A549 (cell line): ENCODE data around the gene UVRAG. TPM values are rescaled to one million over a fixed set of nuclear protein-coding genes. Genes with fewer than 3 reads are reported as not detected.
A peak's percentile ranks its signal among the peaks of the same experiment; 100 is the strongest.

Experiments used
- ATAC-seq, 2 experiments: fragments of 200-7000 bp in 1 of 2; fragments of >200 bp in 1 of 2; cut with Nextera tagmentation in 1 of 2; cut with Tn5 transposase in 1 of 2; 3 replicates each; pipeline versions ENCODE4 v1.8.0 to v1.9.1; 2018 to 2020; ENCODE audit warnings: mild to moderate bottlenecking in 1 of 2, moderate library complexity in 1 of 2
- CTCF ChIA-PET: fragments of 300-600 bp; sonication (Branson Sonifier 250); formaldehyde crosslinking; extraction: SDS; loops from one replicate; lab custom pipeline; 2021; ENCODE audit warnings: antibody characterized with exemption, inconsistent platforms; lab: Yijun Ruan, JAX
- POLR2A ChIA-PET: fragments of 350-600 bp; formaldehyde crosslinking; extraction: SDS; loops from one replicate; lab custom pipeline; 2021; ENCODE audit warnings: antibody characterized with exemption, inconsistent platforms; lab: Yijun Ruan, JAX
- DNase-seq, 2 experiments: peaks; one replicate each; pipeline versions ENCODE4 v3.0.0 to v3.0.0-alpha.2; 2011 to 2016; ENCODE audit warnings: low read depth in 1 of 2, low spot score in 1 of 2
- FAIRE-seq: peaks from 2 replicates; lab custom pipeline; 2011; peaks lifted over from hg19 to GRCh38; lab: Jason Lieb, UNC
- H3K27ac ChIP-seq, 2 experiments: fragments of >200 bp; sonication (Bioruptor Twin); formaldehyde crosslinking; 3 replicates each; pipeline ENCODE4 v1.5.1; 2016 to 2017
- H3K4me1 ChIP-seq: fragments of >200 bp; sonication (Bioruptor Twin); formaldehyde crosslinking; 3 replicates; pipeline ENCODE4 v1.6.1; 2016
- H3K4me2 ChIP-seq: fragments of >200 bp; sonication (Bioruptor Twin); formaldehyde crosslinking; 3 replicates; pipeline ENCODE4 v1.6.1; 2016
- H3K4me3 ChIP-seq: fragments of >200 bp; sonication (Bioruptor Twin); formaldehyde crosslinking; 3 replicates; pipeline ENCODE4 v1.5.1; 2016
- H3K9me3 ChIP-seq: fragments of >200 bp; sonication (Bioruptor Twin); formaldehyde crosslinking; 3 replicates; pipeline ENCODE4 v1.6.1; 2016
- BCL3 ChIP-seq: fragments of >200 bp; sonication (Bioruptor Twin); formaldehyde crosslinking; IDR thresholded peaks from 3 replicates; pipeline ENCODE4 v1.6.1; 2016
- BHLHE40 ChIP-seq: IDR thresholded peaks from 2 replicates; pipeline ENCODE4 v1.6.1; 2012; ENCODE audit warnings: low read depth, low read length, inconsistent platforms
- CBX2 ChIP-seq: fragments of 200-600 bp; sonication (generic); IDR thresholded peaks from 2 replicates; pipeline ENCODE4 v1.6.1; 2016; ENCODE audit warnings: low read depth, mild to moderate bottlenecking, borderline replicate concordance
- CEBPB ChIP-seq, 2 experiments: fragments of >200 bp in 1 of 2; sonication (Bioruptor Twin) in 1 of 2; formaldehyde crosslinking in 1 of 2; IDR thresholded peaks; 2 replicates each; pipeline ENCODE4 v1.6.1; 2012 to 2016
- EHF ChIP-seq: fragments of 250-450 bp; sonication (Bioruptor Pico); IDR thresholded peaks from 2 replicates; pipeline ENCODE4 v1.5.0; 2020; ENCODE audit warnings: mild to moderate bottlenecking
- EHMT2 ChIP-seq: fragments of 200-600 bp; sonication (generic); IDR thresholded peaks from 2 replicates; pipeline ENCODE4 v1.6.1; 2016; ENCODE audit warnings: antibody characterized with exemption, low read depth, mild to moderate bottlenecking, moderate library complexity
- EP300 ChIP-seq, 2 experiments: fragments of >200 bp; sonication (Bioruptor Twin); formaldehyde crosslinking; IDR thresholded peaks; 2 replicates in 1 of 2; 3 replicates in 1 of 2; pipeline ENCODE4 v1.6.1; 2016 to 2017
- FOSB ChIP-seq: fragments of 250-450 bp; sonication (Bioruptor Pico); IDR thresholded peaks from 2 replicates; pipeline ENCODE4 v1.5.0; 2020; ENCODE audit warnings: mild to moderate bottlenecking, moderate library complexity
- FOSL2 ChIP-seq, 2 experiments: fragments of 450-650 bp in 1 of 2; fragments of >200 bp in 1 of 2; sonication (Bioruptor Twin) in 1 of 2; formaldehyde crosslinking; IDR thresholded peaks; 2 replicates each; pipeline versions ENCODE4 v1.5.0 to v1.6.1; 2016 to 2020; ENCODE audit warnings: mild to moderate bottlenecking in 1 of 2, moderate library complexity in 1 of 2
- FOXS1 ChIP-seq: fragments of 250-450 bp; sonication (Bioruptor Pico); IDR thresholded peaks from 2 replicates; pipeline ENCODE4 v1.5.0; 2020; ENCODE audit warnings: mild to moderate bottlenecking, moderate library complexity
- GATA3 ChIP-seq: IDR thresholded peaks from 2 replicates; pipeline ENCODE4 v1.6.1; 2012; ENCODE audit warnings: borderline replicate concordance
- HDAC2 ChIP-seq: fragments of 200-600 bp; sonication (generic); IDR thresholded peaks from 2 replicates; pipeline ENCODE4 v1.6.1; 2016
- HOXB13 ChIP-seq: fragments of 250-450 bp; sonication (Bioruptor Pico); IDR thresholded peaks from 2 replicates; pipeline ENCODE4 v1.5.0; 2020; ENCODE audit warnings: low read depth, mild to moderate bottlenecking, moderate library complexity
- HOXB5 ChIP-seq: fragments of 250-450 bp; sonication (Bioruptor Pico); IDR thresholded peaks from 2 replicates; pipeline ENCODE4 v1.5.0; 2020; ENCODE audit warnings: mild to moderate bottlenecking, moderate library complexity
- JUN ChIP-seq, 2 experiments: fragments of >200 bp; sonication (Bioruptor Twin); formaldehyde crosslinking; IDR thresholded peaks; 2 replicates in 1 of 2; 3 replicates in 1 of 2; pipeline ENCODE4 v1.6.1; 2016 to 2017
- JUNB ChIP-seq: fragments of >200 bp; sonication (Bioruptor Twin); formaldehyde crosslinking; IDR thresholded peaks from 2 replicates; pipeline ENCODE4 v1.6.1; 2016
- KDM1A ChIP-seq: fragments of 200-600 bp; sonication (generic); IDR thresholded peaks from 2 replicates; pipeline ENCODE4 v1.6.1; 2016; ENCODE audit warnings: low read depth, mild to moderate bottlenecking
- KDM5A ChIP-seq: fragments of 200-600 bp; sonication (generic); IDR thresholded peaks from 2 replicates; pipeline ENCODE4 v1.6.1; 2016; ENCODE audit warnings: antibody characterized with exemption, mild to moderate bottlenecking
- MAFK ChIP-seq: fragments of 450-650 bp; IDR thresholded peaks from 2 replicates; pipeline ENCODE4 v1.6.1; 2014; ENCODE audit not compliant: partially characterized antibody
- MAX ChIP-seq: IDR thresholded peaks from 2 replicates; pipeline ENCODE4 v1.6.1; 2012
- MAZ ChIP-seq: fragments of 150-350 bp; IDR thresholded peaks from 2 replicates; pipeline ENCODE4 v1.6.1; 2014; ENCODE audit warnings: antibody characterized with exemption, low read depth, low read length, borderline replicate concordance
- MYC ChIP-seq: IDR thresholded peaks from 2 replicates; pipeline ENCODE4 v1.6.1; 2012; ENCODE audit warnings: mild to moderate bottlenecking, inconsistent platforms, low read length, improper control_type of control experiment, borderline replicate concordance
- NPAS2 ChIP-seq: fragments of 250-450 bp; sonication (Bioruptor Pico); IDR thresholded peaks from 2 replicates; pipeline ENCODE4 v1.8.0; 2022; ENCODE audit warnings: mild to moderate bottlenecking, moderate library complexity, borderline replicate concordance
- RAD21 ChIP-seq, 2 experiments: fragments of >200 bp in 1 of 2; sonication (Bioruptor Twin) in 1 of 2; formaldehyde crosslinking in 1 of 2; IDR thresholded peaks in 1 of 2; conservative IDR thresholded peaks in 1 of 2; 2 replicates in 1 of 2; 3 replicates in 1 of 2; pipeline ENCODE4 v1.6.1; 2012 to 2018; ENCODE audit warnings: inconsistent platforms in 1 of 2
- RARB ChIP-seq: fragments of 250-450 bp; sonication (Bioruptor Pico); IDR thresholded peaks from 2 replicates; pipeline ENCODE4 v1.8.0; 2021; ENCODE audit warnings: mild to moderate bottlenecking, moderate library complexity
- RCOR1 ChIP-seq: fragments of 150-350 bp; IDR thresholded peaks from 2 replicates; pipeline ENCODE4 v1.6.1; 2014; ENCODE audit warnings: antibody characterized with exemption, low read length, low read depth
- RNF2 ChIP-seq: fragments of 200-600 bp; sonication (generic); IDR thresholded peaks from 2 replicates; pipeline ENCODE4 v1.6.1; 2016; ENCODE audit warnings: low read depth, mild to moderate bottlenecking, antibody characterized with exemption, moderate library complexity, borderline replicate concordance
- SREBF2 ChIP-seq: fragments of 450-650 bp; IDR thresholded peaks from 2 replicates; pipeline ENCODE4 v1.6.1; 2014; ENCODE audit warnings: mild to moderate bottlenecking, moderate library complexity
- ZC3H11A ChIP-seq: fragments of 450-650 bp; IDR thresholded peaks from 2 replicates; pipeline ENCODE4 v1.6.1; 2014; ENCODE audit warnings: antibody characterized with exemption, mild to moderate bottlenecking
- ZFP36 ChIP-seq: fragments of 450-650 bp; IDR thresholded peaks from 2 replicates; pipeline ENCODE4 v1.6.1; 2014; ENCODE audit warnings: borderline replicate concordance; ENCODE audit not compliant: partially characterized antibody
- WGBS: methylation state at CpG from one replicate; pipeline ENCODE4 v1.1.6; 2017; ENCODE audit errors: missing lambda C conversion rate; 5-methylcytosine and 5-hydroxymethylcytosine counted together
- polyA plus RNA-seq, 4 experiments: library from polyadenylated mRNA; depleted of rRNA in 3 of 4; stranded (reverse); fragments of >200 nt; fragmentation: RNase III in 1 of 4; extraction: RNeasy Plus Mini Kit Qiagen cat#74134 plus additional on column Dnase treatment in 1 of 4; gene quantifications; 2 replicates in 3 of 4; 3 replicates in 1 of 4; pipeline ENCODE4 v1.2.3, GENCODE V29; 2011 to 2017

The UVRAG gene
- polyA plus RNA-seq, 2 of the 4 experiments (the other 2 are of a cell fraction): 6.1 to 14.1 TPM

GRCh38 chr11:76025817-76026216, 210.8 kb downstream of the UVRAG start:
- TF ChIP-seq RARB (no peak), RCOR1 (no peak), EHF (CRISPR knock-in tag) (no peak), CBX2 (no peak), MAFK (no peak)
- DNase-seq (no peak), ATAC-seq (no peak), FAIRE-seq (no peak)
- Histone ChIP-seq H3K9me3 (0 out of 3 replicates have a peak, but pooled peaks cover 3% of the 10 kb centered on the region), H3K4me1 (peaks cover 21% of the 10 kb centered on the region), H3K27ac (no peak overlapping the region), H3K4me2 (no peak overlapping the region), H3K4me3 (no peak overlapping the region)
- ChIA-PET CTCF (interaction anchor here (1.2 kb wide), 1 partner anchor 15 kb away, joined by 4 read pairs; no protein-coding TSS in a partner anchor), POLR2A (no interaction called here)
- WGBS: 92% methylated on average over 3 of the region's 3 CpGs

- Histone ChIP-seq H3K27ac (no peak overlapping the region), H3K4me2 (no peak overlapping the region), H3K4me1 (peaks cover 26% of the 10 kb centered on the region)
- no peak for FAIRE-seq
- no peak for ATAC-seq
- DNase-seq: no peak
- TF ChIP-seq MYC (no peak), ZC3H11A (no peak), NPAS2 (CRISPR knock-in tag) (no peak)
- TF ChIP-seq, all 56 proteins: peak for 0
- ChIA-PET POLR2A (no interaction called here), CTCF (interaction anchor here (1.2 kb wide), 1 partner anchor 15 kb away, joined by 4 read pairs; no protein-coding TSS in a partner anchor)
- 0 out of 3 replicates have a peak, but pooled peaks cover 3% of the 10 kb centered on the region for H3K9me3 ChIP-seq
- no peak overlapping the region for H3K4me3 ChIP-seq
Observed at GRCh38 chr11:76026281-76026680, 211.3 kb downstream of the UVRAG start.

- ChIA-PET POLR2A (no interaction called here), CTCF (interaction anchor here (1.2 kb wide), 1 partner anchor 16 kb away, joined by 4 read pairs; no protein-coding TSS in a partner anchor)
- Histone ChIP-seq H3K4me3 (no peak overlapping the region), H3K27ac (no peak overlapping the region), H3K4me1 (peaks cover 31% of the 10 kb centered on the region), H3K9me3 (0 out of 3 replicates have a peak, but pooled peaks cover 3% of the 10 kb centered on the region), H3K4me2 (no peak overlapping the region)
- TF ChIP-seq KDM1A: no peak
- TF ChIP-seq FOSB (CRISPR knock-in tag): no peak
- TF ChIP-seq EHMT2: no peak
- no peak for TF ChIP-seq HOXB13 (CRISPR knock-in tag)
- TF ChIP-seq ZFP36: no peak
- TF ChIP-seq RARB: no peak
- no peak for TF ChIP-seq HOXB5 (CRISPR knock-in tag)
- no peak for TF ChIP-seq BCL3
- TF ChIP-seq HDAC2: no peak
- TF ChIP-seq BHLHE40: no peak
- TF ChIP-seq RNF2: no peak
- no peak for DNase-seq
- no peak for FAIRE-seq
- WGBS: 84% methylated on average over 1 of the region's 1 CpG
- ATAC-seq: no peak
Observed at GRCh38 chr11:76026862-76027261, 211.9 kb downstream of the UVRAG start.

GRCh38 chr11:76030286-76030685, 215.3 kb downstream of the UVRAG start:
- H3K27ac ChIP-seq: peak overlapping the region; percentile 75 to 76
- FAIRE-seq (no peak), DNase-seq (peak; percentile 28 to 93), ATAC-seq (peak; percentile 93 to 98)
- TF ChIP-seq GATA3 (peak; percentile 84), SREBF2 (no peak), FOXS1 (CRISPR knock-in tag) (peak; percentile 28; the same call in 1 of the 2 replicates), RAD21 (conservative IDR thresholded peaks at IDR 0.05 in 1 of 2, IDR thresholded peaks at IDR 0.05 in 1 of 2) (peak in 1 of 2 experiments; percentile 27; a peak in 1 of 5 replicates), EP300 (IDR thresholded peaks at IDR 0.05) (peak; percentile 43 to 45; a peak in 1 of 5 replicates), HOXB13 (CRISPR knock-in tag) (no peak), MAX (peak; percentile 70), MAZ (no peak), JUN (IDR thresholded peaks at IDR 0.05) (peak; percentile 39 to 43; a peak in 1 of 5 replicates), KDM5A (no peak), JUNB (peak; percentile 55), CEBPB (IDR thresholded peaks at IDR 0.05) (peak in 1 of 2 experiments; percentile 49; a peak in 1 of 4 replicates), FOSL2 (IDR thresholded peaks at IDR 0.05) (peak; percentile 72; the same call in 1 of the 2 replicates), FOSL2 (CRISPR knock-in tag; IDR thresholded peaks at IDR 0.05) (peak; percentile 84)
- ChIA-PET CTCF (interaction anchor here (0.7 to 2.2 kb wide), 3 partner anchors 20 to 122 kb away, joined by 3 to 7 read pairs (median 4); no protein-coding TSS in a partner anchor), POLR2A (no interaction called here)
- peaks cover 53% of the 10 kb centered on the region for H3K4me1 ChIP-seq
- 0% methylated on average over 5 of the region's 5 CpGs for WGBS
- H3K4me2 ChIP-seq: peak overlapping the region; percentile 75
- peak overlapping the region; percentile 3; the same call in 1 of the 3 replicates for H3K4me3 ChIP-seq
- H3K9me3 ChIP-seq: no peaks in the 10 kb centered on the region
